AG09309 (cell line): ENCODE data around the gene GABRR2.

Experiments used
- DNase-seq: peaks from one replicate; pipeline ENCODE4 v3.0.0-alpha.2; 2010; ENCODE audit warnings: low read depth
- H3K4me3 ChIP-seq: 2 replicates; pipeline ENCODE4 v1.5.1; 2011; ENCODE audit warnings: mild to moderate bottlenecking, low read depth, low read length, moderate library complexity; ENCODE audit not compliant: control insufficient read depth
- CTCF ChIP-seq: IDR thresholded peaks from 2 replicates; pipeline ENCODE4 v1.5.1; 2011; ENCODE audit warnings: mild to moderate bottlenecking, low read depth, low read length, inconsistent platforms; ENCODE audit not compliant: insufficient read depth, control insufficient read depth; ENCODE audit errors: missing control alignments

GABRR2 gene

GRCh38 chr6:89356642-89357170 is 41.6 kb upstream of the GABRR2 start:
- TF ChIP-seq CTCF, result no peak
- DNase-seq, result no peak
- no peak overlapping the region for H3K4me3 ChIP-seq

GRCh38 chr6:89355511-89356194 is 40.6 kb upstream of the GABRR2 start:
- DNase-seq, result no peak
- TF ChIP-seq CTCF, result no peak
- H3K4me3 ChIP-seq, result no peak overlapping the region

- H3K4me3 ChIP-seq, result no peak overlapping the region
- DNase-seq, result no peak
- TF ChIP-seq CTCF, result no peak
Measured at GRCh38 chr6:89353702-89354392, 38.7 kb upstream of the GABRR2 start.

- peak overlapping the region; percentile 69 for H3K4me3 ChIP-seq
- TF ChIP-seq CTCF, result no peak
- DNase-seq, result no peak
Measured at GRCh38 chr6:89353118-89353556, 38.0 kb upstream of the GABRR2 start.

- H3K4me3 ChIP-seq, result peak within 1 kb of the TSS; percentile 69
- no peak for TF ChIP-seq CTCF
- DNase-seq, result peak; percentile 81
Measured at GRCh38 chr6:89352278-89353117, 37.4 kb upstream of the GABRR2 start, which contains the start of gene UBE2J1. TSS of gene UBE2J1 (minus strand) at chr6:89352722. CDS start at chr6:89352569, 153 bp downstream.

- DNase-seq, result no peak
- no peak for TF ChIP-seq CTCF
- peak overlapping the region; percentile 69 for H3K4me3 ChIP-seq
Measured at GRCh38 chr6:89351671-89352277, 36.7 kb upstream of the GABRR2 start.
